ENCODE measurements around the gene CAST.
"Not testable (repeated sequence)": the region's sequence is repeated elsewhere in the genome, so short reads cannot be mapped to it uniquely, and the experiment has no call there.

Gene CAST

DNA sequence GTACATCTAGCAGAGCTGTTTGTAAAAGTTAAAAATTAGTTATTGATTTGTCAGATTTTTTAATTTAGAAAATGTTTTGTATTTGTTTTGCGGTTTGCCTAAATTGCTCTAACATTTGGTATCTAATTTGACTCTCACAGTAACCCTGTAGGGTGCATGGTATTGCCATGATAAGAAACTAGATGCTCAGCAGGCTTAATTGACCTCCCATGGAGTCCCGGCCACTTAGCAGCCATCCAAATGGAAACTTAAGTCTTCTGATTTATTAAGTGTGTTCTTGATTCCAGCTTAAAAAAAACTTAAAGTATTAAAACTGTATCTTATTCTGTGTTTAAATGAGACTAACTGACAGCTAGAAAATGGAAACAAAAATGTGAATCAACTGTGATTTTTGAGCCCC lies 54.5 kb downstream of the CAST start:
- no peak for DNase-seq

DNA sequence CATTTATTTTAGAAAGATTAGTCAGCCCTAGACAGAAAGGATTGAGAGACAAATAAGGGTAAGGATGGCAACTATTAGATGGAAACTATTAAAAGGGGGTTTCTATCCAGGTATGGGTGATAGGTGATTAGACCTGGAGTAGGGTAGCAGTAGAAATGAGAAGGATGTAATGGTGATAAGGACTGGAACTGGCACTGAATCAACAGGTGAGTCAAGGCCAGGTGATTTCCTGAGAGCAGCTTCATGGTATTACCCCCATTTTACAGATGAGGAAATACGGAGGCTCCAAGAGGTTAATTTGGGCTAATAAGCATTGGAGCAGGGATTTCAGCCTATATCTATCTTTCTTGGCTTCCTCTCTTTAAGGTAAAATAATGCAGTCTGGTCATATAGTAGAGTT lies 55.7 kb downstream of the CAST start:
- no peak for DNase-seq

DNA sequence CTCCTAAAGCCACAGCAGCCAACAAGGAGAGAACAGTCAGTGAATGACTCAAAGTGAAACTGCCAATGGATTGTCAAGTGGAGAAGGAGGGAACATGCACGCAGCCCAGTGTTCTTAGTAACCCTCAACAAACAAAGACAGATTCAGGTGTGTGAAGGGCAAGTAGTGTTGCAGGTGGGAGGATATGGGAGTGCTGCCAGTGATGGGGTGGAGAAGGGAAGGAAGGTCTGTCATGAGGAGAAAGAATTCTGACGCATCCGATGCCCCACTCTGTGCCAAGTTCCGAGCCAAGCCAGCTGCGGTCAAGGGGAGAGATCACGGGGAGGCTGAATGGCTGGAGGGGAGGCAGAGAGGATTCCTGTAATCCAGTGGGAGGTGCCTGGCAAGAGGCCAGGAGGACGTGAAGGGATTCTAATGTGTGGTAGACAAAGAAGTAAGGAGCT lies 56.5 kb downstream of the CAST start:
- no peak for DNase-seq

DNA sequence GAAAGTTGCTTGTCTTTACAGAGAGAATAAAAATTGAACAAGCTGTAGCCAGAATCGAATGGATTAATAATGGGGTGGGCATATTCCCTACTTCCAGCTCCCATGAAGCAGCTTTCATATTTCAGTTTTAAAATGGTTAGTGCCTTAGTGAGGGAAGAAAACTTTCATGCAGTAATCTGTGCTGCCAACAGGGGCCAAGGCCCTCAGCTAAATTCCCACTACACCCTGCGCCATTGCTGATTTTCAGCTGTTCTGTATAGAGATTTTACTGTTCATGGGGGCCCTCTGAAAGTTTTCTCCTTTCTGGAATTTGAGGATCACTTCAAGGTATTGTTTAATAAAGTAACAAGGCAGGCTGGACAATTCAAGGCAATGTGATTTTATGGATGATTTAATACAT lies 58.2 kb downstream of the CAST start:
- no peak for DNase-seq

DNA sequence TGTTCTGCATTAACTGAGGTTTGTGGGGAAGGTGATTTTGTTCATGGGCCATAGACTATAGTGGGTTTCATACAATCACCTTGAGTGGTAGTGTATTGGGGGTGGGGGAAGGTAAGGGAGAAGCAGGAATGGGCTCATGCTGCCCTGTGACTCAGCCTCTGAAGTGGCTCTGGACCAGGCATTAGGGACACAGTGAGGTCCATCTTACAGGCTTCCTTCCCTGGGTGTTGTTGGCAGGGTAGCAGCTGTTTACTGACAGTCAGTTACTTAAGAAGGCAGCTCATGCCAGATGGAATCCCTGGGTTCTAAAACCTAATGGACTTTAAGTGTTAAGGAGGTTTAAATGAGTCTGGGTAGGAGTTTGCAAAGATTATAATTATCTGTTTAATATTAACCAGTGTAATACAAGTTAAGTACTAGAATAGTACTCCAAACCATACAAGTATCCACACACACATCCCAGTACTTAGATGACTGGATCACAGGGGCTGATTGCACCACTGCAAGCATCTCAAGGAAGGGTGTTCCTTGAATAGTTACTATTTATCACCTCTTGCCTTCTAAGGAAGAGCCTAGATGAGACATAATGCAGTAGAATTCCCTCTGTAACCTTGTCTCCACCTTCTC lies 59.3 kb downstream of the CAST start:
- DNase-seq: no peak

DNA sequence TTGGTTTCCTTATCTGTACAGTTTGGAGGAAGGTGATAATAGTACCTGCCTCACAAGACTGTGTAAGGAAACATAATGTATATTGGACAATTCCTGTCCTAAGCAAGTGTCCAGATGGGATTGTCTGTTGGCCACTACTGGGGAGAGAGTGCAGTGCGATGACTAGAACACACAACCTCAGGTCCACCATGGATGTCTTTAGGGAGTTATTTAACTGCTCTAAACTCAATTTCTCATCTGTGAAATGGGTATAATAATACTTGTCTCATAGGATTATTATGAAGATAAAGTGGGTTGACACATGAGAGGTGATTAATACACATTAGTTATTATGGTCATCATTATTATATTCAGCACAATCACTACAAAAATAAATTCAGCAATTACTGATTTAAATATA lies 63.1 kb downstream of the CAST start:
- no peak for DNase-seq

DNA sequence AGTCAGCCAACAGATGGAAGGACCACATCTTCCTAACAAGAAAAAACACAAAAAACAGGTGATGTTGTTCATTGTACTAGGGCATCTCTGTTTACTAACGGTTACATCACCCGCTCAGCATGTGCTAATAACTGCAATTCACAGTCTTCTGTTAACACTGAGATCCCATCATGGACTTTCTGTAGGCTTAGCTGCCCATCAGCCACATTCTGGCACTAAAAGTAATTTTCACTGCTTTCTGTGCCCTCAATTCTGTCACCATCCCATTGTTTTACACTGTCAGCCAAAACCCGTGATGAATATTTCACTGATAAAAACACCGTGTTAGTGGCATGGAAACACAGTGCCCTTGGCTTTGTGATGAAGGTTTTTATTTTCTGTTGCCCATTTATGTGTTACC lies 64.6 kb downstream of the CAST start:
- no peak for DNase-seq

DNA sequence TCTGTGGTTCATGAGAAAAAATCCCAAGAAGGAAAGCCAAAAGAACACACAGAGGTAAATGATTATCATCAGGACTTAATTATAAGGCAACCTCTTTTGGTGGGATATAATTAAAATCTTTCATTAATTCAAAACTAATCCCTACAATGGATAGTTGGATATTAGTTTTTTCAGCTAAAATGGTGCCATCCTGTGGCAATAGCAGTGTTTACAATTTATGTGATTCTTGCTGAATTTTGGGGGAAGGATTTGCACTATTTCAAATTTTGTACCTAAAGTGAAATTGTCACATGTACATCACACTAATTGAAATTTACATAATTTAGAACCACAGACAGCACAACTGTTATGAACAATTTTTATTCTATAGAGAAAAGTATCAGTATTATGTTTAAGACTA lies 67.0 kb downstream of the CAST start:
- DNase-seq: no peak

DNA sequence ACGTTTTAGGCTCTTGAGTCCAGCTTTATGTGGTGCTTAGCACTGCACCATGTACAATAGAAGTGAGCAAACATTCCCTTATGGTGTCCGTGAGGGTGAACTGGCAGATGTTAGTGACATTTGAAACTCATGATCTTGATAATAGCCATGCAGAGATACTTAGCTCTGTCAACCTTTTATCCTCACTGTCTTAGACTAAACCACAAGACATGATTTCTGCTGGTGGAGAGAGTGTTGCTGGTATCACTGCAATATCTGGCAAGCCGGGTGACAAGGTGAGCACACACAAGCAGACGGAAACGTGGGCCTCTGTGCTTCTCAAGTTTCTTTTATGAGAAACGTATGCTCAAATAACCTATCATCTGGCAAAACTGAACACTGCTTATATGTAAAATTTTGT lies 68.4 kb downstream of the CAST start:
- no peak for DNase-seq

DNA sequence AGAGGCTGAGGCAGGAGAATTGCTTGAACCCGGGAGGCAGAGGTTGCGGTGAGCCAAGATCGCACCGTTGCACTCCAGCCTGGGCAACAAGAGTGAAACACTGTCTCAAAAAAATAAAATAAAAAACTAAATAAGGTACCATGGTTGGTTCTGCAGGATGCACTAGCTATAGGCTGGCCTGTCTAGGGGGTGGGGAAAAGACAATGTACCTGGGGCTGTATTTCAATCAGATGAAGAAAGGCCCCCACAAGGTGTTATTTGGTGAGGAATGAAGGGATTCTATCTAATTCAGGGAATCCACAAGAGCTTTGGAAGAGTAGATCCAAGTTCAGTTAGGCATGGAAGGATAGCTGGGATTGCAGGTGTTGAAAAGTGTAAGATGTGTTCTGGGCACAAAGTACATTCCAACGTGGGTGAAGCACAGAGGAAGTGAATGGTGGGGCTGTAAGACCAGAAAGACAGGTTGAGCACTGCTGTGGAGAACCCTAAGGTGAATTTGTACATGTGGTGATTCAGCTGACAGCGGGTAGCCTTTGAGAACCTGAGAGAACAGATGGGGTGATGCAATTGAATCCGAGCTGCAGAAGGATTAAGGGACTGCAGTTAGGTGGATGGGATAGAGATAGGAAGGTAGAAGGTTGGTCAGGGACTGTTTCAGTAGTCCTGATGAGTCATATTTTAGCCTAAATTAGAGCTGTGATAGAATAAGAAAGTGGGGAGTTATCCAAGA lies 71.8 kb downstream of the CAST start:
- DNase-seq: no peak

DNA sequence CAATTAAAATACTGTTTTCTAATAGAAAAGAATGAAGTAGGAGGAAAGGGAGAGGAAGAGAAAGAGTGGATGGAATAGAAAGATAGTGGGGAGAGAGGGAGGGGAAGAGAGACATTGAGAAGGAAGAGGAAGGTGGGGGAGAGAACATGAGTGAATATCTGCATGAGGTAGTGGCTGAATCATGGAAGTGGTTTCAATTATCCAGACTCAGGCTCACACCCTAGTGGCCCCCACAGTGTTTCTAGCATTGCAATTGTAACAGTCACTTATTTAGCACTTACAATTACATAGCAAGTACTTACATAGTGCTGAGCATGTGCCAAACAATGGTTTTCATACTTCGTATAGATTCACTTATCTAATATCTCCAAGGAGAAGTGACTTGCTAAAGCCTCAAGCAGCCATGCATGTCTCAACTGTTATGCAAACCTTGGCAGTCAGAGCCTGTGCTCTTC lies 72.7 kb downstream of the CAST start:
- no peak for DNase-seq

DNA sequence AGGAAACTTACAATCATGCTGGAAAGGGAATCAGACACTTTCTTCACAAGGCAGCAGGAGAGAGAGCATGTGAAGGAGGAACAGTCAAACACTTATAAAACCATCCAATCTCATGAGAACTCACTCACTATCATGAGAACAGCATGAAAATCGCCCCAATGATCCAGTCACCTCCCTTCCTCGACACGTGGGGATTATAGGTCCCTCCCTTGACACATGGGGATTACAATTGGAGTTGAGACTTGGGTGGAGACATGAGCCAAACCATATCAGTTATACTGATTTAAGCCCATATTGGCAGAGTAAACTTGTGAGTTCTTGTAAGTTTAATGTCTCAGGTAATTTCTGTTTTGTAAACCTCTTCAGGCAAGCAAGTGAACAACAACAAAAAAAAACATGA lies 74.8 kb downstream of the CAST start:
- no peak for DNase-seq

DNA sequence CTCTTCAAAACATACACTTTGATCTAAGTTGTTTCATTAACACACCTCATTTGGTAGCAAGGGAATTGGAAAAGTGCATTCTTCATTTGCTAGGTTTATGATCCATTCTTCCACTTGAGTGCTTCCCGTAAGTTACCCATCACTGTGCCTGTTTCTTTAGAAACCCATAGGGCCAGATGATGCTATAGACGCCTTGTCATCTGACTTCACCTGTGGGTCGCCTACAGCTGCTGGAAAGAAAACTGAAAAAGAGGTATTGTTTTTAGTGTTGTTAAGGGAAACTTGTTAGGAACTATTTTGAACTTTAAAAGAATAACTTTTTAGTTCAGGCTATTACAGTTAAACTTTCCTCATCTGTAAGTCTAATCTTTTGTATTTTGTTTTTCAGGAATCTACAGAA lies 78.9 kb downstream of the CAST start:
- no peak for DNase-seq

DNA sequence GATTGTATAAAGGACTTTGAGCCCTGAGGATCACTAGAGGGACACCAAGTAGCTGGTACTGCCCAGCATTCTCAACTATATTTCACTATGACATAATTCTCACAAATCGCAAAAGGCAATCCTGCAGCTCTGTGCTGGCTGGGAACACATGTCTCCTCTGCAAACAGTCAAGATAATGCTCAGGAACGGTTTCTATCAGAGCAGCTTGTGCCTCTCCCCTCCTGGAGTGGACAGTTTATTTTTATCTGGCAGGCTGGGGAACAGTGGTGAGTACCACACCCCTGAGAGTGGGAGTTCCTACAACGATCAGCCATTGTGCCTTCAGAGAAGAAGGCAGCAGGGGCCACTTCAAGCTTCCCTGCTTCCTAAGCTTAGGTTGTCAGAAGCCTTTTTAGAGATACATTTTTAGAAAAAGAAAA lies 79.7 kb downstream of the CAST start:
- DNase-seq: no peak

DNA sequence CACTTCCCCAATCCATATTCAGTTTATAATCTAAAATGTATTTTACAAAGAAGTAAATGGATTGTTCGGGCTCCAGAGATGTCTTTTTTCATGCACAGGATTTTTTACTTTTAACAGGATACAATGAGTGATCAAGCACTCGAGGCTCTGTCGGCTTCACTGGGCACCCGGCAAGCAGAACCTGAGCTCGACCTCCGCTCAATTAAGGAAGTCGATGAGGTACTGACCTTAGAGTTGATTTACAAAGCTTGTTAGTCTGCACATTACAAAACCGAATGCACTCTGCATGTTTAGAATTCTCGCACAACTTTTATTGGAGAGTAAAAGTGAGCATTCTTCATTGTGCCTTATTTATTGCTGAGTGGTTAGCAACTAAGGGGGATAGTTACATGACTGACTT lies 80.4 kb downstream of the CAST start:
- DNase-seq: no peak

DNA sequence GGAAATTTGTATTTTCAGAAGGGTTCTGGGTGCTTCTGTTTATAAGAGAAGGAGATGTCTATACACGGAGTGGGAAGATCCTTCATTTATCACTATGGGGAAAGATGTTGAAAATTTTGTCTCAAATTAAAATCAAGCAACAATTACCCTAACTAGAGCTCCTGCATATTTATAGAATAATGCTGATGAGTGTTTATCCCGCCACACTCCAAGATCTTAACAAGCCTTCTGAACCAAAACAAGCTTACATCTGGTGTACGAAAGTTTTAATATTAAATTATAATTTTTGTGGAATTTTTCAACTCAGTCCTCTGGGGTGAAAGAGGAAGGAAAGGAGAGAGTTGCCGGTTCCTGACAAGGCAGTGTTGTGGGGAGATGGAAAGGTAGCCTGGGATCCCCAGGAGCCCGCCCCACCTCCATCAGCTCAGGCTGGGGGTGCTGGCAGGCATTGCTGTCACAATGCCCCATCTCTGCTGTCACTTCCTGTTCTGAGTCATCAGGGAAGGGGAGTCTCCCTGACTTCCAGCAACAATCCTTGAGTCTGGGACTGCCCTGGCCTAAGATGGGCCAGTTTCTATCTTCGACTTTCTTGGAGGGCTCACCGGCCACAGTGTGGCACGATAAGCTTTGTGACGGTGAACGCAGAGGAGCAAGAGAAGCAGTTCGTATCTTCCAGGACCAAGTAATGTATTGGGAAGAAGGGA lies 81.0 kb downstream of the CAST start:
- DNase-seq: no peak

DNA sequence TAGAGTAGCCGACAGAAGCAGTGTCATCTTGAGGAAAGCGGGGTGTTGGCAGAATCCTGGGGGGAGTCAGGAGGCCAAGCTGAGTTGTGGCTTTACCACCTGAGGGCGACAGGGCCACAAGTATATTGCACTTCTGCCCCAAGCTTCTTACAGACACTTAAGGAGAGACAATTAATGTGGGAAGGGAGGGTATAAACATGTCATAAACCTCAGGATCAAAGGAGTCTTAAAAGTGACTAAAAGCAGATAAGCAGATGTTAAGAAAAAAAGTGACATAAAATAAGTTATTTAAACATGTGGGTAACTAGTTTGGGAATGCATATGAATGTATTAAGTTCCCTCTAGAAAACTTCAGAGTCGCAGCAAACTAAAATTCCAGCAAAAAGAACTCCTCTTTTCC lies 81.6 kb downstream of the CAST start:
- no peak for DNase-seq

DNA sequence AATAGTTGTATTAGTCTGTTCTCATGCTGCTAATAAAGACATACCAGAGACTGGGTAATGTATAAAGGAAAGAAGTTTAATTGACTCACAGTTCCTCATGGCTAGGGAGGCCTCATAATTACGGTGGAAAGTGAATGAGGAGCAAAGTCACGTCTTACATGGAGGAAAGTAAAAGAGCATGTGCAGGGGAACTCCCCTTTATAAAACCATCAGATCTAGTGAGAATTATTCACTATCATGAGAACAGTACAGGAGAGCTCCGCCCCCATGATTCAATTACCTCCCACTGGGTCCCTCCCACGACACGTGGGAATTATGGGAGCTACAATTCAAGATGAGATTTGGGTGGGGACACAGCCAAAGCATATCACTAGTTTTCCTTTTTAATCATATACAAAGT lies 82.0 kb downstream of the CAST start:
- not testable (repeated sequence) for DNase-seq

DNA sequence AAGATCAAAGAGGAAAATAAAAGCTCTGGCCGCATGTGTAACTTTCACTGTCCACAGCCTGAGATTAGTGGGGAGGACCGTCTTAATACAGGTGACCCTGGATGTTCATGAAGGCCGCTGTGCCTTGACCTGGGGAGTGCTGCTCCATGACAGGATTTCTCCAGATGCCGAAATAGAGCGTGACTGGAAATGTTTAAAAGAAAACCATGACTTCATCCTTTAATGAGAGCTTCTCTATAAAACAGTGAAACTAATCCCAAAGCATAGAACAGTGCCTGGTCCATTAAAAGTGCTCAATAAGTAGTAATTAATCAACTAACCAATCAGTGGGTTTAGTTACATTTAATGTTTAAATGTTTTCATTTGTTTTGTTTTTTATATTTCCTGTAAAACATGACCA lies 82.8 kb downstream of the CAST start:
- no peak for DNase-seq

DNA sequence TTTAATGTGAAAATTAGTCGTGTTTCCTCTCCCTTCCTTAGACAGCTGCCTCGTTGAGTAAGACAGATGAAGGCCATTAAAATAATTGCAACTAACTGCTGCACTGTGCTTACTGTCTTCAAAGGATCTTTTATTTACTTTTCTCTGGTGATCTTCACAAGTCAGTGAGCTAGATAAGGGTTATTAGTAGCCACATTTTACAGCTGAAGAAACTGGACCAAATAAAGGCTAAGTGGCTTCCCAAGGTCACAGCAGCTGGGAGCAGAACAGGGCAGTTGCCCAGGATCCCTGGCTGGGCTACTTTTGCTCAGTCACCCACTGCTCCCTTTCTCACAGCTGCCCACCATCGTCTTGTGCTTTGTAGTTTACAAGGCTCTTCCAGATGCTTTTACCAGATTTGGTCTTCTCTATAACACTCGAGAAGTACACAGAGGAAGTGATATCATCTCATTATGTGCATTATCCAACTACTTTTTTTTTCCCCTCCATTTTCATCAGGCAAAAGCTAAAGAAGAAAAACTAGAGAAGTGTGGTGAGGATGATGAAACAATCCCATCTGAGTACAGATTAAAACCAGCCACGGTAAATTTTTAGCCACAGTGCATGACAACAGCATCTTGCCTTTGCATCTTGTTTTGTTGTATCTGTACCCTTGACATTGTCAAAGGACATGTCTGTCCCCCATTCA lies 83.8 kb downstream of the CAST start:
- DNase-seq: no peak

DNA sequence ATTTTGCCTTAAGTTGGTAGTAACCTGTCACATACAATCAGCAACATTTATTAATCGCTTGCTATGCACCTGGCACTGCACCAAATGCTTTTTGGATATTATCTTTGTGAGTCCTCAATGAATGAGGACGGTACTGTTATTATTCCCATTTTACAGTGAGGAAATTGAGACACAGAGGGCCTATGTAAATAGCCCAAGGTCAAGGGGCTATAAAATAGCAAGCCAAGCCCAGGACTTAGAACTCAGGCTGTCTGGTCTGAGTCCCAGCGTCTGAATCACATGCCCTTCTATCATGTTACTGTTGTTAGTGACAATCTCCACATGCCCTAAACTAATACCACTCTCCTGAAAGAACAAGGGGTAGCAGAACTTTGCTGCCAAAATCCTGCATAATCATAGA lies 85.5 kb downstream of the CAST start:
- no peak for DNase-seq

DNA sequence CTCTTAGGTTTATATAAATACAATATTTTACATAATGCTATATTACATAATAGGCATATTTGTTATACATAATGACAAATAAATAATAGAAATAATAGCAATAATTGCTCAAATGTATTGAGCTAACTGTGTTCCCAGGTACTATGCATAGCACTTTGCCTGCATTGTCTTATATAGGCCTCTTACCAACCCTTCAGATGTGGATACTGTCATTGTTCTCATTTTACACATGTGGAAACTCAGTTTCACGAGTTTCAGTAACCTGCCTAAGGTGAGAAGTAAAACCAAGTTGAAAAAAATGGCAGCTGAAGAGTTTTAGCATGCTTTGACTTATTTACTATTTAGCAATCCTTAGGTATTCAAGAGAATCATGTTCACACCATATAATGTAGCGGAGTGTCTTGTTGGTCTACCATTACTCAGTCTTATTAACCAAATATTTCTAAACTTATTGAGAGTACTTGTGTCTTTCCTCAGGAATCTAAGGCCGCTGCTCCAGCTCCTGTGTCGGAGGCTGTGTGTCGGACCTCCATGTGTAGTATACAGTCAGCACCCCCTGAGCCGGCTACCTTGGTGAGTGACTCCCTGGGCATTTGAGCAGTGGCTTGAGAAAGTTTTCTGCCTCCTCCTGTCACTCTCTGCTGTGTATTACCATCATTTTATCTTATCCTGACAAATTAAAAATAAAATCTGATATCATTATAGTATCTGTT lies 88.1 kb downstream of the CAST start:
- DNase-seq: no peak
